ENCODE measurements around the gene DGCR6L. TPM values are rescaled to one million over a fixed set of nuclear protein-coding genes. Genes with fewer than 3 reads are reported as not detected.

The DGCR6L gene
- total RNA-seq, 1 experiment from 2014 or later, result 38.6 TPM

DNA sequence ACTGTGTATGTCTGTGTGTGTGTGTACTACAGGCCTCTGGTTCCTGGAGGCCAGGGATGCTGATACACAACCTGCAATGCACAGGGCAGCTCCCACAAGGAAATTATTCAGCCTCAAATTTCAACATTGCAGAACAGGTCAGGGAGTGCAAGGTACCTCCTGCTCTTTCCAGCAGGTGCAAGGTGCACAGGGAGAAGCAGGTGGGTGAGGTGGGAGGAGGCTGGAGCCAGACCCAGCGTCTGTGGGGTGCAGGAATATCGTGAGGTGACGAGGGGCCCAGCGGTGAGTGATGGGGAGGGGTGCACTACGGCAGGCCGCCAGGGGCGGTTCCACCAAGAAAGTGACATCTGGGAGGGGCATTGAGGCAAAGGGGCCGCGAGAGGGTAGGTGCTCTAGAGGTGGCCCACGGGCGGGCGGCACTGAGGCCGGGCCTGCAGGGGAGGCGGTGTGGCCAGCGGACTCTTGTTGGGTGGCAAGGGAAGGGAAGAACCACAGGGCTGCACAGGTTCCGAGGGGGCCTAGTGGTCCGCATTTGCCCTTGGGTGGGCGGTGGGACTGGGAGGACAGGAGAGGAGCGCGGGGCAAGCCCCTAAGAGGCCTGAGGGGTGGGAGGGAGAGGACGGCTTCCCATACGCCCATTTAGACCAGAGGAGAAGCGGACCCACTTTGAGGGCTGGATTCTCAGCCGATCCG, 21.6 kb downstream of the DGCR6L start:
- no peak overlapping the region for H2BK15ac ChIP-seq (ENCODE audit: low read depth, low read length)
- H3K79me2 ChIP-seq (ENCODE audit: insufficient read depth, low read length), result no peaks in the 10 kb centered on the region
- no peak overlapping the region for H3K56ac ChIP-seq (ENCODE audit: insufficient read length, low read depth, low read length)
- H3K4me3 Mint-ChIP-seq, result peak overlapping the region; percentile 66 to 86
- no peak overlapping the region for H3K23ac ChIP-seq (ENCODE audit: insufficient read length, low read depth, low read length)
- TF ChIP-seq, protein P1, sequence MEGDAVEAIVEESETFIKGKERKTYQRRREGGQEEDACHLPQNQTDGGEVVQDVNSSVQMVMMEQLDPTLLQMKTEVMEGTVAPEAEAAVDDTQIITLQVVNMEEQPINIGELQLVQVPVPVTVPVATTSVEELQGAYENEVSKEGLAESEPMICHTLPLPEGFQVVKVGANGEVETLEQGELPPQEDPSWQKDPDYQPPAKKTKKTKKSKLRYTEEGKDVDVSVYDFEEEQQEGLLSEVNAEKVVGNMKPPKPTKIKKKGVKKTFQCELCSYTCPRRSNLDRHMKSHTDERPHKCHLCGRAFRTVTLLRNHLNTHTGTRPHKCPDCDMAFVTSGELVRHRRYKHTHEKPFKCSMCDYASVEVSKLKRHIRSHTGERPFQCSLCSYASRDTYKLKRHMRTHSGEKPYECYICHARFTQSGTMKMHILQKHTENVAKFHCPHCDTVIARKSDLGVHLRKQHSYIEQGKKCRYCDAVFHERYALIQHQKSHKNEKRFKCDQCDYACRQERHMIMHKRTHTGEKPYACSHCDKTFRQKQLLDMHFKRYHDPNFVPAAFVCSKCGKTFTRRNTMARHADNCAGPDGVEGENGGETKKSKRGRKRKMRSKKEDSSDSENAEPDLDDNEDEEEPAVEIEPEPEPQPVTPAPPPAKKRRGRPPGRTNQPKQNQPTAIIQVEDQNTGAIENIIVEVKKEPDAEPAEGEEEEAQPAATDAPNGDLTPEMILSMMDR (conservative IDR thresholded peaks at IDR 0.05), result no peak
- no peak overlapping the region for H2BK20ac ChIP-seq (ENCODE audit: low read depth, low read length, poor library complexity, severe bottlenecking)
- H3K23me2 ChIP-seq (ENCODE audit: insufficient read length, low read depth, low read length, poor library complexity, severe bottlenecking), result peaks cover 5% of the 10 kb centered on the region
- no peak overlapping the region for H4K8ac ChIP-seq (replicated peaks; ENCODE audit: insufficient read length, low read depth, low read length)
- WGBS (ENCODE audit: extremely low coverage, insufficient read length, low lambda C conversion rate), result no CpG with 5 or more reads among the region's 25 CpGs
- H3K4ac ChIP-seq (ENCODE audit: low read depth, low read length), result no peak overlapping the region
- H3K79me1 ChIP-seq (ENCODE audit: insufficient read depth, low read depth, low read length, poor library complexity, severe bottlenecking), result no peaks in the 10 kb centered on the region
- H3K9me3 Mint-ChIP-seq, result no peaks in the 10 kb centered on the region
- H3K9ac ChIP-seq (ENCODE audit: extremely low read depth, insufficient read length, low read length), result no peak overlapping the region
- peaks cover 4 to 6% of the 10 kb centered on the region in 2 experiments; a peak in 3 of 4 replicates for H3K4me1 Mint-ChIP-seq
- H4K5ac ChIP-seq (ENCODE audit: insufficient read length, low read depth, low read length), result no peak overlapping the region
- no peak overlapping the region for H2BK12ac ChIP-seq (ENCODE audit: insufficient read length, low read depth, low read length)
- H2AK5ac ChIP-seq (ENCODE audit: insufficient read length, low read length), result no peak overlapping the region
- H3K4me2 ChIP-seq (ENCODE audit: insufficient read depth, insufficient read length, low read length), result peak overlapping the region; percentile 49
- peaks cover 67% of the 10 kb centered on the region for H3K27me3 Mint-ChIP-seq (ENCODE audit: low read depth)
- H3K27ac Mint-ChIP-seq, result peak overlapping the region in 1 of 3 experiments; percentile 44; a peak in 1 of 7 replicates
- H3K27ac ChIP-seq (ENCODE audit: insufficient read length, low read depth, low read length), result no peak overlapping the region
- H3K9me3 ChIP-seq (ENCODE audit: control insufficient read depth, low read depth, low read length), result no peaks in the 10 kb centered on the region
- H2BK120ac ChIP-seq (ENCODE audit: low read depth, low read length, poor library complexity, severe bottlenecking), result no peak overlapping the region
- H3T11ph ChIP-seq (ENCODE audit: low read length), result no peak overlapping the region
- DNase-seq, result peak; percentile 41
- no peaks in the 10 kb centered on the region for H3K4me1 ChIP-seq (ENCODE audit: insufficient read depth, low read length)
- no peak overlapping the region for H4K91ac ChIP-seq (ENCODE audit: insufficient read length, low read depth, low read length)
- peaks cover 6% of the 10 kb centered on the region; the same call in 1 of the 2 replicates for H3K27me3 ChIP-seq (ENCODE audit: insufficient read depth, low read length)
- no peak overlapping the region for H2AFZ ChIP-seq (ENCODE audit: low read length)
- H3K14ac ChIP-seq (ENCODE audit: insufficient read depth, low read length), result no peak overlapping the region; the same call in 1 of the 2 replicates
- H2BK5ac ChIP-seq (ENCODE audit: insufficient read length, low read length), result no peak overlapping the region
- no peak overlapping the region for H3K18ac ChIP-seq (ENCODE audit: insufficient read length, low read depth, low read length)
- H3K36me3 Mint-ChIP-seq (ENCODE audit: insufficient read depth in 1 of 3, low read depth in 3 of 3), result no peaks in the 10 kb centered on the region; a peak in 1 of 7 replicates
- H4K20me1 ChIP-seq (ENCODE audit: control insufficient read depth, insufficient read depth, insufficient read length), result no peaks in the 10 kb centered on the region

All from H9 (cell line).